GM19467 (cell line): ENCODE measurements around the gene NOM1.
"Not testable (repeated sequence)": the region's sequence is repeated elsewhere in the genome, so short reads cannot be mapped to it uniquely, and the experiment has no call there.

Source experiments
- ATAC-seq: cut with Tn5 transposase; IDR thresholded peaks from one replicate; pipeline ENCODE4 v1.9.1; 2021; ENCODE audit warnings: mild to moderate bottlenecking, moderate library complexity; ENCODE audit not compliant: unreplicated experiment

Gene NOM1

GRCh38 chr7:156940421-156941122, 8.9 kb upstream of the NOM1 start:
- no peak for ATAC-seq

- ATAC-seq: no peak
Measured at GRCh38 chr7:156941393-156942182, 7.9 kb upstream of the NOM1 start.

- no peak for ATAC-seq
Measured at GRCh38 chr7:156942708-156943090, 6.8 kb upstream of the NOM1 start.

- no peak for ATAC-seq
Measured at GRCh38 chr7:156943091-156944041, 6.1 kb upstream of the NOM1 start.

GRCh38 chr7:156944876-156945275, 4.6 kb upstream of the NOM1 start:
- no peak for ATAC-seq

GRCh38 chr7:156947120-156947843, 2.2 kb upstream of the NOM1 start:
- ATAC-seq: no peak

GRCh38 chr7:156948361-156948760, 1.2 kb upstream of the NOM1 start:
- no peak for ATAC-seq

- no peak for ATAC-seq
Measured at GRCh38 chr7:156950381-156950858, 908 bp downstream of the NOM1 start.

- not testable (repeated sequence) for ATAC-seq
Measured at GRCh38 chr7:156953215-156953614, 3.7 kb downstream of the NOM1 start.

- ATAC-seq: no peak
Measured at GRCh38 chr7:156954941-156955340, 5.4 kb downstream of the NOM1 start.

- no peak for ATAC-seq
Measured at GRCh38 chr7:156956727-156957126, 7.2 kb downstream of the NOM1 start.

GRCh38 chr7:156962145-156962544, 12.6 kb downstream of the NOM1 start:
- no peak for ATAC-seq

GRCh38 chr7:156962897-156963296, 13.4 kb downstream of the NOM1 start:
- no peak for ATAC-seq

- ATAC-seq: no peak
Measured at GRCh38 chr7:156963472-156963871, 14.0 kb downstream of the NOM1 start.

- ATAC-seq: no peak
Measured at GRCh38 chr7:156964971-156965370, 15.5 kb downstream of the NOM1 start.

GRCh38 chr7:156966387-156966786, 16.9 kb downstream of the NOM1 start:
- no peak for ATAC-seq

GRCh38 chr7:156968183-156968582, 18.7 kb downstream of the NOM1 start:
- no peak for ATAC-seq

GRCh38 chr7:156969972-156970420, 20.5 kb downstream of the NOM1 start:
- ATAC-seq: no peak

- ATAC-seq: no peak
Measured at GRCh38 chr7:156975620-156976019, 26.1 kb downstream of the NOM1 start.

- no peak for ATAC-seq
Measured at GRCh38 chr7:156979007-156979606, 29.6 kb downstream of the NOM1 start.
